Measurements from ENCODE around the gene APMAP. TPM values are rescaled to one million over a fixed set of nuclear protein-coding genes. Genes with fewer than 3 reads are reported as not detected.

Gene APMAP
- total and polyA plus RNA-seq, 9 of the 15 experiments (the other 6 are each of a cell fraction or from before 2014, with no cell fraction given) = 6.7 to 18.2 (median 14.4) TPM

- BruUV-seq (replicated peaks) = no TSS peak
- TF ChIP-seq PATZ1 (CRISPR knock-in tag; IDR thresholded peaks at IDR 0.05; ENCODE audit: borderline replicate concordance) (no peak), BRF1 (IDR thresholded peaks at IDR 0.05; ENCODE audit: borderline replicate concordance, extremely low read depth, insufficient read length) (no peak), ZNF551 (CRISPR knock-in tag; IDR thresholded peaks at IDR 0.05) (no peak), FOXO4 (CRISPR knock-in tag; IDR thresholded peaks at IDR 0.05) (no peak), RCOR1 (IDR thresholded peaks at IDR 0.05; ENCODE audit: borderline replicate concordance in 1 of 2, low read depth in 2 of 2, low read length in 2 of 2) (no peak), HMG20A (CRISPR knock-in tag; conservative IDR thresholded peaks at IDR 0.05) (no peak), CBFB (CRISPR knock-in tag; IDR thresholded peaks at IDR 0.05) (no peak), IFI16 (CRISPR knock-in tag; IDR thresholded peaks at IDR 0.05) (no peak), SMAD4 (CRISPR knock-in tag; conservative IDR thresholded peaks at IDR 0.05) (no peak), SUPT5H (IDR thresholded peaks at IDR 0.05) (no peak), CEBPZ (IDR thresholded peaks at IDR 0.05; ENCODE audit: borderline replicate concordance, low read depth, low read length) (no peak), NCOA6 (IDR thresholded peaks at IDR 0.05) (no peak), ZNF316 (IDR thresholded peaks at IDR 0.05) (no peak), TRIM25 (IDR thresholded peaks at IDR 0.05; ENCODE audit: borderline replicate concordance) (no peak), HDAC6 (IDR thresholded peaks at IDR 0.05; ENCODE audit: low read depth, low read length) (no peak), ZNF165 (CRISPR knock-in tag; IDR thresholded peaks at IDR 0.05; ENCODE audit: borderline replicate concordance) (no peak)
These were observed 12.7 kb upstream of the APMAP start for GRCh38 chr20:25005220-25005619.

More at GRCh38 chr20:25005220-25005619, 12.7 kb upstream of the APMAP start:
- POLR2A ChIA-PET = no interaction called here
- peaks cover 0 to 37% of the 10 kb centered on the region in 2 experiments; a peak in 3 of 5 replicates for H3K27me3 ChIP-seq (ENCODE audit: control insufficient read depth in 2 of 2, insufficient read depth in 2 of 2, low read length in 2 of 2)
- in situ Hi-C loops (cut with MboI) (loop anchor here (10.0 kb wide), 1 partner anchor 170 kb away; no protein-coding TSS in a partner anchor), intact Hi-C loops (cut with micrococcal nuclease) (no loop called here)
- no peak overlapping the region for H3K4me3 ChIP-seq
- no peaks in the 10 kb centered on the region for H3K36me3 ChIP-seq (ENCODE audit: control insufficient read depth, insufficient read depth, low read length)
- H3K79me2 ChIP-seq (ENCODE audit: control insufficient read depth, insufficient read depth, low read length) = no peaks in the 10 kb centered on the region
- 0% methylated on average over 2 of the region's 2 CpGs for WGBS (ENCODE audit: insufficient coverage, low coverage, missing lambda C conversion rate)
- no peaks in the 10 kb centered on the region for H3K9me1 ChIP-seq (ENCODE audit: control insufficient read depth, insufficient read depth, low read length)
- no peak for FAIRE-seq
- no peak for DNase-seq (ENCODE audit: extremely low read depth in 1 of 4, low spot score in 3 of 4)
- H3K4me1 ChIP-seq (replicated peaks in 1 of 2; ENCODE audit: control insufficient read depth in 2 of 2, insufficient read depth in 2 of 2, low read length in 2 of 2) = no peaks in the 10 kb centered on the region
- H3K9ac ChIP-seq (ENCODE audit: insufficient read depth in 1 of 2, low read depth in 2 of 2, low read length in 2 of 2) = no peak overlapping the region
- no peak overlapping the region for H3K27ac ChIP-seq (ENCODE audit: extremely low read depth, low read depth, low read length)
- ATAC-seq = no peak
- CTCF ChIA-PET (ENCODE audit: low intra/inter-chr PET ratio) = no interaction called here
- no peaks in the 10 kb centered on the region for H4K20me1 ChIP-seq (replicated peaks; ENCODE audit: control insufficient read depth, insufficient read depth, low read length)
- H2AFZ ChIP-seq (ENCODE audit: low read depth, low read length) = no peak overlapping the region
- no peaks in the 10 kb centered on the region for H3K9me3 ChIP-seq (replicated peaks; ENCODE audit: control insufficient read depth, insufficient read depth, low read depth, low read length)
- no peak overlapping the region for H3K4me2 ChIP-seq (ENCODE audit: insufficient read depth, low read length)

Measured in K562 (cell line).